Spleen (tissue), 11 donors: ENCODE measurements around the gene DOCK9. TPM values are rescaled to one million over a fixed set of nuclear protein-coding genes. Genes with fewer than 3 reads are reported as not detected.

ENCODE experiments used
- DNase-seq: peaks from one replicate; pipeline ENCODE4 v3.0.0-alpha.2; 2020
- H3K27ac ChIP-seq, 8 donors: fragments of 200-600 bp; sonication (generic) in 7 of 8; 1 replicate in 4 of 8; 2 replicates in 4 of 8; pipeline versions ENCODE4 v1.5.0 to v1.8.0; 2016 to 2021; ENCODE audit warnings: inconsistent platforms in 4 of 8, mild to moderate bottlenecking in 4 of 8, moderate library complexity in 1 of 8
- H3K27me3 ChIP-seq, 7 donors: fragments of 200-600 bp; sonication (generic) in 6 of 7; replicated peaks in 1 of 7; 1 replicate in 4 of 7; 2 replicates in 3 of 7; pipeline versions ENCODE4 v1.5.0 to v1.8.0; 2016 to 2021; ENCODE audit warnings: inconsistent platforms in 3 of 7, mild to moderate bottlenecking in 1 of 7
- H3K36me3 ChIP-seq, 6 donors: fragments of 200-600 bp; sonication (generic) in 5 of 6; 1 replicate in 4 of 6; 2 replicates in 2 of 6; pipeline versions ENCODE4 v1.5.0 to v1.8.0; 2016 to 2021; ENCODE audit warnings: inconsistent platforms in 2 of 6
- H3K4me1 ChIP-seq, 6 donors: fragments of 200-600 bp; sonication (generic) in 5 of 6; 1 replicate in 3 of 6; 2 replicates in 3 of 6; pipeline versions ENCODE4 v1.5.0 to v1.8.0; 2016 to 2021; ENCODE audit warnings: inconsistent platforms in 3 of 6
- H3K4me3 ChIP-seq, 8 donors: fragments of 200-600 bp; sonication (generic) in 7 of 8; 1 replicate in 4 of 8; 2 replicates in 4 of 8; pipeline versions ENCODE4 v1.5.0 to v1.8.0; 2016 to 2021; ENCODE audit warnings: inconsistent platforms in 4 of 8, mild to moderate bottlenecking in 4 of 8, moderate library complexity in 2 of 8
- H3K9me3 ChIP-seq, 8 donors: fragments of 200-600 bp; sonication (generic) in 7 of 8; 1 replicate in 4 of 8; 2 replicates in 4 of 8; pipeline versions ENCODE4 v1.5.0 to v1.8.0; 2016 to 2021; ENCODE audit warnings: inconsistent platforms in 4 of 8
- CTCF ChIP-seq, 11 experiments: fragments of 200-600 bp in 7 of 11; fragments of 450-650 bp in 4 of 11; sonication (generic) in 4 of 11; IDR thresholded peaks in 8 of 11; conservative IDR thresholded peaks in 3 of 11; 1 replicate in 7 of 11; 2 replicates in 4 of 11; pipeline versions ENCODE4 v1.4.0 to v1.8.0; 2016 to 2021; ENCODE audit warnings: antibody characterized with exemption in 11 of 11, inconsistent platforms in 4 of 11, mild to moderate bottlenecking in 1 of 11
- POLR2A ChIP-seq, 3 donors: fragments of 450-650 bp; IDR thresholded peaks; one replicate each; pipeline ENCODE4 v1.5.1; 2017; ENCODE audit warnings: antibody characterized with exemption in 3 of 3, mild to moderate bottlenecking in 1 of 3
- POLR2AphosphoS5 ChIP-seq, 3 donors: sonication (generic); formaldehyde crosslinking; IDR thresholded peaks; one replicate each; pipeline ENCODE4 v1.5.1; 2017; ENCODE audit warnings: antibody characterized with exemption in 3 of 3
- WGBS, 5 donors: extraction: QIAGEN DNeasy Blood & Tissue Kit in 3 of 5; methylation state at CpG; one replicate each; pipeline versions ENCODE4 v1.1.5 to v1.1.7; 2013 to 2018; 5-methylcytosine and 5-hydroxymethylcytosine counted together
- intact Hi-C: fragments of 100-400 bp; cut with DNase I; formaldehyde crosslinking; loops from one replicate; pipeline ENCODE4 v1.15.0; 2023; ENCODE audit warnings: low total_unique reads
- polyA plus RNA-seq, 3 donors: library from polyadenylated mRNA; stranded (reverse); fragments of 200-250 nt; gene quantifications; one replicate each; pipeline ENCODE4 v1.2.1, GENCODE V29; 2013
- total RNA-seq, 7 donors: library from RNA; depleted of rRNA in 3 of 7; stranded (reverse); fragments of >200 nt in 3 of 7; fragmentation: NEBNext Ultra II Directional in 4 of 7; extraction: Animal tissue kit (Norgen Biotek cat#: 25700) in 4 of 7; gene quantifications; one replicate each; pipeline versions ENCODE4 v1.1.0 to v1.2.1, GENCODE V29; 2016 to 2021
- donor health status: healthy with polysubstance abuse.
- donor health status: DM: no; HTN: no; CAD: no; lungs with moderate emphysema.
- donor health status: DM: no; HTN: no; CAD: no.
- donor health status: Bipolar disorder and iron deficiency.
- donor health status: healthy.
- donor health status: DM: no; HTN: no; CAD: no.
- donor health status: DM: yes; HTN: yes; CAD: no.

The DOCK9 gene
- total and polyA plus RNA-seq, 10 donors, result 6.9 to 53.3 (median 47.6) TPM

GRCh38 chr13:98839856-98840769 lies 137.8 kb downstream of the DOCK9 start:
- no peak overlapping the region for H3K27ac ChIP-seq
- H3K36me3 ChIP-seq, result peaks cover 0 to 37% (median 9%) of the 10 kb centered on the region in 6 donors
- intact Hi-C loops, result loop anchor here (10.0 kb wide), 1 partner anchor 195 kb away; no protein-coding TSS in a partner anchor
- DNase-seq, result no peak
- TF ChIP-seq POLR2A (IDR thresholded peaks at IDR 0.05) (no peak), CTCF (IDR thresholded peaks at IDR 0.05 in 8 of 11, conservative IDR thresholded peaks at IDR 0.05 in 3 of 11) (peak in 10 of 11 experiments; percentile 25 to 83 (median 70))
- no peaks in the 10 kb centered on the region for H3K27me3 ChIP-seq
- no peaks in the 10 kb centered on the region for H3K9me3 ChIP-seq
- WGBS, 5 donors, result 40 to 46% (median 42%) methylated on average over 14 of the region's 14 CpGs
- peaks cover 0 to 6% (median 0%) of the 10 kb centered on the region in 6 donors for H3K4me1 ChIP-seq
- no peak overlapping the region for H3K4me3 ChIP-seq

GRCh38 chr13:98838776-98839175 lies 139.1 kb downstream of the DOCK9 start:
- peaks cover 0 to 6% (median 0%) of the 10 kb centered on the region in 6 donors for H3K4me1 ChIP-seq
- DNase-seq, result no peak
- peaks cover 0 to 33% (median 6%) of the 10 kb centered on the region in 6 donors for H3K36me3 ChIP-seq
- WGBS, 5 donors, result 96 to 100% (median 98%) methylated on average over 2 of the region's 2 CpGs
- no peaks in the 10 kb centered on the region for H3K27me3 ChIP-seq
- TF ChIP-seq POLR2A (IDR thresholded peaks at IDR 0.05) (no peak), POLR2AphosphoS5 (IDR thresholded peaks at IDR 0.05) (no peak), CTCF (IDR thresholded peaks at IDR 0.05 in 8 of 11, conservative IDR thresholded peaks at IDR 0.05 in 3 of 11) (no peak)
- no peak overlapping the region for H3K4me3 ChIP-seq
- no peaks in the 10 kb centered on the region for H3K9me3 ChIP-seq
- H3K27ac ChIP-seq, result no peak overlapping the region
- intact Hi-C loops, result no loop called here

GRCh38 chr13:98837896-98838295 lies 140.0 kb downstream of the DOCK9 start:
- intact Hi-C loops, result no loop called here

More at GRCh38 chr13:98837896-98838295, 140.0 kb downstream of the DOCK9 start:
- DNase-seq, result no peak
- WGBS, 5 donors, result 92 to 100% (median 95%) methylated on average over 3 of the region's 3 CpGs
- Histone ChIP-seq H3K27me3 (no peaks in the 10 kb centered on the region), H3K4me1 (peaks cover 0 to 6% (median 0%) of the 10 kb centered on the region in 6 donors), H3K27ac (no peak overlapping the region), H3K4me3 (no peak overlapping the region), H3K9me3 (no peaks in the 10 kb centered on the region), H3K36me3 (peaks cover 0 to 33% (median 6%) of the 10 kb centered on the region in 6 donors)
- TF ChIP-seq CTCF (IDR thresholded peaks at IDR 0.05 in 8 of 11, conservative IDR thresholded peaks at IDR 0.05 in 3 of 11), result no peak
- no peak for TF ChIP-seq POLR2AphosphoS5 (IDR thresholded peaks at IDR 0.05)
- no peak for TF ChIP-seq POLR2A (IDR thresholded peaks at IDR 0.05)
